Measurements from ENCODE around the gene OBP2A.

GRCh38 chr9:135522931-135523330, 23.0 kb upstream of the OBP2A start:
- TF ChIP-seq ATF3 (CRISPR knock-in tag; conservative IDR thresholded peaks at IDR 0.05) (no peak), SMAD3 (CRISPR knock-in tag; IDR thresholded peaks at IDR 0.05; ENCODE audit: borderline replicate concordance) (no peak), CTCF (IDR thresholded peaks at IDR 0.05) (no peak), E2F5 (CRISPR knock-in tag; IDR thresholded peaks at IDR 0.05) (no peak), MYBL2 (CRISPR knock-in tag; IDR thresholded peaks at IDR 0.05) (no peak), GTF2I (CRISPR knock-in tag; conservative IDR thresholded peaks at IDR 0.05) (no peak)

All from WTC11 (cell line).